Measurements from ENCODE around the gene PIN4. TPM values are rescaled to one million over a fixed set of nuclear protein-coding genes. Genes with fewer than 3 reads are reported as not detected.
"Not testable (repeated sequence)": the region's sequence is repeated elsewhere in the genome, so short reads cannot be mapped to it uniquely, and the experiment has no call there.

PIN4 gene
- total RNA-seq: 14.2 and 27.5 TPM in 2 replicates

DNA sequence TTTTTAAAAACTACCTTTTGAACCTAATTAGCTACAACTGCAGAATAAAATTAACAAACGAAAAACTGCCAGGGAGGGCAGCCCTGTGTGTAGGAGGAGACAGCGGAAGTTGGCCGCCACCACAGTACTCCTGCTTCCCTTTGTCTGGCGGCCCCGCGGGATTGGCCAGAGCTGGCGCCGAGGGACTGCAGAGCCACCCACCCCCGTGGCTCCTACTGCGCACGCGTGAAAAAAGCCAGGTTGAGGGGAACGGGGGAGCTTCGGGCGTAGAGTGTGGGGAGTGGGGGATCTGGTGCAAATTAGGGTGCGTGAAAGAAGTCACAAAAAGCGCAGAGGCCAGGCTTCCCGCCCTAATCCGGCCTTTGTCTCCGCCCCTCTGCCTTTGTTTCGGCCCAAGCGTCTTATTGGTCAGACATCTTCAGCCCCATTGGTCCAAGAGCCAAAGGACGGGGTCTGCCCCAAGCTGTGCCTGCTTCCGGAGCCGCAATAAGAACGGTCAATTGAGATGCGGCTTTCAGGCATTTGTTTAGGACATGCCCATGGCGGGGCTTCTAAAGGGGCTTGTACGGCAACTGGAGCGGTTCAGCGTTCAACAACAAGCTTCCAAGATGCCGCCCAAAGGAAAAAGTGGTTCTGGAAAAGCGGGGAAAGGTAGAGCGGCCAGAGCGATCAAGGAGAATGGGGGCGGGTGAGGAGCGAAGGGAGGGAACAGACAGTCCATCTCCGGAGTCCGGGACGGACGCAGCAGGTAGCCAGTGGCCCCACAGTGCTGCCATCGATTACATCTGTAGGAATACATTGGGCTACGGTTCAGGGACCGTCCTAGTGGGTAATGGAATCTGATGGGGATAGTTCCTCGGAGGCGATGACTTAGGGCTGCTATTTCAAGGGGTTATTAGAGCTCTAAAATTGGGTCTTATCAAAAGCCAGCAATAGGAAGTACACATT lies at the start of gene PIN4:
Gene PIN4 (plus strand): TSS at position 580 of the 948 bp plus-strand sequence. CDS start 29 bp downstream, at position 609.
- peak; percentile 84 for DNase-seq (ENCODE audit: low read depth, low spot score)

DNA sequence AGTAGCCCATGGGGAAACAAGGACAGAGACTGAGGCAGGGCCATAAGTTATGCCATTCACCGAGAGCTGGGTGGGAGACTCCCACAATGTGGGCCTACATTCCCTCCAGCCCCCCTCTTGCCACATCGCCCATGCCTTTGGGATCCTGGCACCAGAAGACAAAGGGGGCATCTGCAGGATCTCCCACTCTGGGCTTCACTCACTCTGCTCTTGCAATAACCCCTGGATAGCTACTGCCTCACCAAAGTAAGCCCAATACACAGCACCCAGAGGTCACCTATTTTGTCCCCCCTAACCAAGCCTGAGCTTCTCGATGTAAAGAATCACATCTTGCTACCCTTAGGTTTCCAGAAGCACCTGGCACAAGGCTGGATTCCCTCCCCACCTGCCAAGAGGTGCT lies 49.1 kb upstream of the PIN4 start:
- DNase-seq (ENCODE audit: low read depth, low spot score): no peak

DNA sequence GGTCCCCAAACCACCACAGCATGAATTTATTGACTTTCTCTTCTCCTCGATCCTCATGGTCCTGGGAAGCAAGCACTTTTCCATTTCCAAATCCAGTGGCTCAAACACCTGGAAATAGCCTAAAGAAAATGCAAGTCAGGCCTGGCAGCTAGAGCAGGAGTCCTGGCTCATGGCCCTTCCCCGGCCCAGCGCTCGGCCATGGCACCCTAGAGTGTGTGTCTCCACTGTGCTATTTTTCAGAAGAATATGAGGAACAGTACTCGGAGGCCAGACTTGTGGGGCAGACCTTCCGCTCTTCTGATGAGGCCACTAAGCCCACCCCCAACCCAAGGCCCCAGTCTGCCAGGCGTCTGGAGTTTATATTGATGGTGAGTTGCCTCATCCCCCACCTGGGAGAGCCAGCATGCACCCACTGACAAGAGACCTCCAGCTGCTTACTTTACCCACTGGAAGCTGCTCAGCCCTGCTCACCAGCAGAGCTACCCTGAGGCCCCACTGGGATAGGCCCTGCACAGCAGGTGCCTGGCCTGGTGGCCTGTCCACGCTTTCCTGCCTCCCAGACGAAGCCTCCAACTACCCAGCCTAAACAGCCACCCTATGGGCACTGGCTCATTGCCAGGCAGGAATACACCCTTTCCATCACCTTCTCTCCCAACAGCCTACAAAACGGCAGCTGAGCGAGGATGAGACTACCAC lies 47.6 kb upstream of the PIN4 start:
- no peak for DNase-seq (ENCODE audit: low read depth, low spot score)

DNA sequence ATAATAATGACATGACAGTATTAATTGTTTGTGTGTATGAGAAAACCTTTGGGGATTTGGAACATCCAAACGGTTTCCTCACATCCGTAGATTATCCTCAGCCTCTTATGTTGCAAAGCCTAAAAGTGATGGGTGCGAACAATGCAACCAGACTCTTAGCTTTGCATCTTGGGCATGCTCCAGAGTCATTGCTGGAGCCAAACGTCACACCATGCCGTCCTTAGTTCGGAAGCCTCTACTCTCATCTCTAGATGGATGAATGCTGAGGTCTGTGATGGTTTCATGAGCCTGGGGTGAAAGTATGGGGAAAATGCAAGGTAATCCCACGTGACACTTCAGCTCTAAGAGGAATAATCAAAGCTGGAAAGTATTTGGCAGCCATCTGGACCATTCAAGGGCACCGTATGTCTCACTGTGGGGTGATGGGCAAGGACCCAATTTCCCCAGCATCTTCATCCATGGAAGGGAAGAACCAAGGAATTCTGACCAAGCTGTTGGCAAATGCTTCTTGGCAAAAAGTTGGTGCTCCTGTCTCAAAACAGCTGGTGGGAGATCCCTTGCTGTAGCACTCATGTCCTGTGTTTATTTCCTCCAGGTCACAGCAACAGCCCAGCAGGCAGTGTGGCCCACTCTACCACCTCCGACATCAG lies 43.6 kb upstream of the PIN4 start:
- no peak for DNase-seq (ENCODE audit: low read depth, low spot score)

DNA sequence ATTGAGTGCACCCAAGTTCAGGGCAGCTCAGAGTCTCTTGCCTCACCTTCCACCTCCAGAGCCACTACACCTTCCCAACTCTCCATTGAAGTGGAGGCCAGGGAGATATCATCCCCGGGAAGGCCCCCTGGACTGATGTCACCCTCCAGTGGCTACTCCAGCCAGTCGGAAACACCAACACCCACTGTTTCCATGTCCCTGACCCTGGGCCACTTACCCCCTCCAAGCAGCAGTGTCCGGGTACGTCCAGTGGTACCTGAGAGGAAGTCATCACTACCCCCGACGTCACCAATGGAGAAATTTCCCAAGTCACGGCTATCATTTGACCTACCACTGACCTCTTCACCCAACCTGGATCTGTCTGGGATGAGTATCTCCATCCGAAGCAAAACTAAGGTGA lies 42.0 kb upstream of the PIN4 start:
- no peak for DNase-seq (ENCODE audit: low read depth, low spot score)

DNA sequence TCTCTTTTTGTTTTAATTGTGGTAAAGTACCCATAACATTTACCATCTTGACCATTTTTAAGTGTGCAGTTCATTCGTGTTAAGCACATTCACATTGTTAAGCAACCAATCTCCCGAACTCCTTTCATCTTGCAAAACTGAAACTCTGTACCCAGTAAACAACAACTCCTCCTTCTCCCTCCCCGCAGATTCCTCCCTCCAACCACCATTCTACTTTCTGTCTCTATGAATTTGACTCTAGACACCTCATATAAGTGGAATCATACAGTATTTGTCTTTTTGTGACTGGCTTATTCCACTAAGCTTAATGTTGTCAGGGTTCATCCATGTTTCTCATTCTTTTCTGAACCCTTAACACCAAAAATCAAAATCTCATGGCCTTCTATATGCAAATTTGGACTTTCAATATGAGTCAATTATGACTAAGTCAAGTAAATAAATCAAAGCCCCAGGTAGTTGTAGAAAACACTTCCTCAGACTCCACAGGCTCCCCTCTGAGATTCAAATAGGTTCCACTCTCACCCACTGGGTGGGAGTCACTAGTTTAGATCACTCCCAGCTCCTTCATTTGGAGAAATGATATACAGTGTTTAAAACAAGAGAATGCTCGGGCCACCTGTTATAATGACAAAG lies 40.1 kb upstream of the PIN4 start:
- no peak for DNase-seq (ENCODE audit: low read depth, low spot score)

DNA sequence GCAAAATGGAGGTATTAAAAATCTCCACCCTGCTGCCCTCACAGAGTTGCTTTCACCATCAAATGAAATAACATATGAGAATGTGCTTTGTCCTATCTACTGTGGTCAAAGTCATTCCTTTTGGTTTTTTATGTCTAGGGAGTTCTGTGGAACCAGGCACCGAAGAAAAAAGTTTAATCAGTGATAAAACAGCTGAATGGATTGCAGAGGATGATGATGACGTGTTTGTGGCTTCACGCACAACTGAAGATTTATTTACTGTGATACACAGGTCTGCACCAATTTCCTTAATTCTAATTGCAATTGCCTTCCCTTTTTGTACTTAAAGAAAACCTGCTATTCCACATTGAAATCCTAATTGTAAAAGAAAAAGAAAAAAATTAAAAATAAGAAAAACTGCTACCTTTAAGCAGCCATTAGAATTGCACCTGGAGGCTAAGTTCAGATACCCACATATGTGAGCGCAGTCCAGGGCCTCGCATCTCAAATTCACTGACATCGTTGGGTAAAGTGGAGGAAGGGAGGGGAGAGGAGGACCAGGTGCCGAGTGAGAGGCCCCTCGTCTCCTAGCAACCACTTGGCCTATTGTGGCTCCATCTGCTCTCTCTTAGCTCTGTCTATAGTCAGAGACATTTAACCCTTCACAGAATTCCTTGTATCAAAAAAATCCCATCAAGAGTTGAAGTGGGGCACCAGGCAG lies 39.3 kb upstream of the PIN4 start:
- no peak for DNase-seq (ENCODE audit: low read depth, low spot score)

DNA sequence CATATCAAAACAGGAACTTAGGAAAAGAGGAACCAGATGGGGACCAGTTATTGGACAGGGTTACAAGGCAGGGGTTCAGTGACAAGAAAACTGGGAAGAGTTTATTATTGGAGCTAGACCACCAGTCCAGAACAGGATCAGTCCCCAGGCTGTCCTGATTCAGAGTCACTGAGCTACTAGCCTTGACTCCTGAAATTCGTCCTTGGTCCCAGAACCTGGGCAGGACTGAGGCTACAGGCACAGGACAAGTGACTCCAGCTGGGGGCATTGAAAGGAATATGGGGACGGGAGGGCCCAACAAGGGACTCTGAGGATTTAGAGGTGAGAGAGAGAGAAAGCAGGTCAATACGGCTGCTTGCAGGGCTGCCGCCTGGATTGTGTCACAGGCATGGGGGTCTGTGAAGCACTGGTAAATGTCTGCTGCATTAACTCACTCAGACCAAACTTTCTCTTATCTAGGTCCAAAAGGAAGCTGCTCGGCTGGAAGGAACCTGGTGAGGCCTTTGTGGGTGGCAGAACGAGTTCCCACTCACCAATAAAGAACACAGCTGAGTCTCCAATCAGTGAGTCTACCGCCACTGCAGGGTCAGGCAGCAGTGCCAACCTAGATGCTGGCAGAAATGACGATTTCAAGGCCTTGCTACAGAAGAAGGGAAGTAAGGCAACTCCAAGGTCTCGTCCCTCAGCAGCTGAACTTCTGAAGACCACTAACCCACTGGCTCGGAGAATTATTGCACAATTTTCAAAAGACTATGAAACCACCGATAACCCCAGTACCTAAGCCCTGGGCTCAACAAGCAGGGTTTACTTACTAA lies 38.6 kb upstream of the PIN4 start:
- no peak for DNase-seq (ENCODE audit: low read depth, low spot score)

DNA sequence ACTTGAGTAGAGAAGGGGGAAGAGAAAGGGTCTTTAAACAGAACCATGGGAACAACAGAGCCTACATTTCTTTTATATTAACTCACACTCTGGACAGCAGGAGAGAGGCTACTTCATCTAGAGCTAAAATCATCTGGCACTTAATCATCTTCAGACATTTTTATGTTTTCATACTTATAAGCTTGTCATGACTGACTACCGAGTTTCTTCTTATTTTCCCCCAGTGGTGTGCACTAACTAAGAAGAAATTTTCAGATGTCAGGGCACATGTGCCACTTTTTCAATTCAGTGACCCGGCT lies 38.0 kb upstream of the PIN4 start:
- DNase-seq (ENCODE audit: low read depth, low spot score): no peak

DNA sequence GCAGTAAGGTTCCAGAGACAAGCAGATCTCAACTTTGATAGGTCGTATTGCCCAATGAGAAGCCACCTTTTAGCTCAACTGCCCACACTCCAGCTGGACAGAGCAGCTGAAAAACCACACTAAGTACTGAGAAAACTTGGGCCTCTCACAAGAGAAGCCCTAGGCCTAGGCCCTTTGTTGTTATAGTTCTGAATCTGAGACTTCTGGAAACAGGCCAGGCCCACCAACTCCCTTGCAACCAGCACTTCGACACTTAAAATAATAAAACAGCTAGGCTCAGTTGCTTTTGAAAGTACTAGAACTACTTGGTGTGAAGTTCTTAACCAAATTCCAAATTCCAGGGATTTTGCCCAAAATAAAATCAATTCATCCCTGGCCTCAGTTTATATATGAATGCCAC lies 36.4 kb upstream of the PIN4 start:
- DNase-seq (ENCODE audit: low read depth, low spot score): no peak

DNA sequence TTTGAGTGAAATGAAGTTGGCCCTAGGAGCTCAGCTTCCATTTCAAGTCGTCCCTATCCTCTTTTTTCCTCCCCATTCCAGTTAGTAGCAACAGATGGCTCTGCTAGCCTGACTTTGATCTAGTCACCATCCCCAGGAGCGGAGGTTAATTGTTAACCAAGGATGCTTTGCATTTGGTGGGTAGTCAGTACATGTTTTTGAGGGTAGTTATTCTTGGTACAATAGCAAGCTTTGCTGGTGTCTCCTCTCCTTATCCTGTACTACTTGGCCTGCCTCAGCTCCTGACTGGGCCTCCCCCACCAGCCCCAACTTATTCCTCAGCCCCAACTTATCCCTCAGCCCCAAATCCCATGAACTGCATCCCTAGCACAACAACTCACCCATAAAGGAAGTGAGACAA lies 35.0 kb upstream of the PIN4 start:
- DNase-seq (ENCODE audit: low read depth, low spot score): no peak

DNA sequence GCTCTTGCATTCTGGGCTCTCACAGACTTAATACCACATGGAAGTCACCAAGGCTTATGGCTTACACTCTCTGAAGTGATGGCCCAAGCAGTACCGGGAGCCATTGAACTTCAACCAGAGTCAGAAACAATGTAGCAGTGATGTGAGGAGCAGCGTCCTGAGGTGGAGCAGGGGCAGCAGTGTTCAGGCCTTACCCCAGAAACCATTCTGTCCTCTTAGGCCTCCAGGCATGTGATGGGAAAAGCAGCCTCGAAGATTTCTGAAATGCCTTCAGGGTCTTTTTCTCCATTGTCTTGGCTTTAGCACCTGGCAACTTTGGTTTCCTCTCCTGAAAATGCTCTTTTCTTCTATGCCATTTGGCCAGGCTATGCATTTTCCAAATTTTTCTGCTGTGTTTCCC lies 22.8 kb upstream of the PIN4 start:
- DNase-seq (ENCODE audit: low read depth, low spot score): no peak

DNA sequence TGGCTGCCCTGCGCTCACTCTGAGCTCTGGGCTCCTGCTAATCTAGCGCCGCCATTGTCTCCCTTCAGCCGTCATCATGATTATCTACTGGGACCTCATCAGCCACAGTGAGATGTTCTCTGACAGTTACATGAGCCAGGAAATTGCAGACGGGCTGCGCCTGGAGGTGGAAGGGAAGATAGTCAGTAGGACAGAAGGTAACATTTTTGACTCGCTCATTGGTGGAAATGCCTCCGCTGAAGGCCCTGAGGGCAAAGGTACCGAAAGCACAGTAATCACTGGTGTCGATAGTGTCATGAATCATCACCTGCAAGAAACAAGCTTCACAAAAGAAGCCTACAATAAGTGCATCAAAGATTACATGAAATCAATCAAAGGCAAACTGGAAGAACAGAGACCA lies 21.8 kb upstream of the PIN4 start:
- DNase-seq (ENCODE audit: low read depth, low spot score): no peak

DNA sequence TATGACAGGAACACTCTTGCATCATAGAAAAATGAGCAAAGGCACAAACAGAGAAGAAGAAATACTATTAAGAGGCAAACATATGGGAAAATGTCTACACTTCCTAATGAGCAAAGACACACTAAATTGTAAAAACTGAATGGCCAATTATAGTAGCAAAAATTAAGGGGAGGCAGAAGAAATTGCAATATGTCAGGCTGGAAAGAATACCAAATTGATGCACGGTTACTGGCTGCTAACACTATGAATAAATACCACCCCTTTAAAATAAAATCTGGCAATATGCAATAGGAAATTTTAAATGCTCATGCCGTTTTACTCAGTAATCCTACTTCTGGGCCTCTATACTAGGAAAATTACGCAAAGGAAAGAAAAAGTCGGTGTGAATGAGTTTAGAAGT lies 16.0 kb upstream of the PIN4 start:
- DNase-seq (ENCODE audit: low read depth, low spot score): no peak

DNA sequence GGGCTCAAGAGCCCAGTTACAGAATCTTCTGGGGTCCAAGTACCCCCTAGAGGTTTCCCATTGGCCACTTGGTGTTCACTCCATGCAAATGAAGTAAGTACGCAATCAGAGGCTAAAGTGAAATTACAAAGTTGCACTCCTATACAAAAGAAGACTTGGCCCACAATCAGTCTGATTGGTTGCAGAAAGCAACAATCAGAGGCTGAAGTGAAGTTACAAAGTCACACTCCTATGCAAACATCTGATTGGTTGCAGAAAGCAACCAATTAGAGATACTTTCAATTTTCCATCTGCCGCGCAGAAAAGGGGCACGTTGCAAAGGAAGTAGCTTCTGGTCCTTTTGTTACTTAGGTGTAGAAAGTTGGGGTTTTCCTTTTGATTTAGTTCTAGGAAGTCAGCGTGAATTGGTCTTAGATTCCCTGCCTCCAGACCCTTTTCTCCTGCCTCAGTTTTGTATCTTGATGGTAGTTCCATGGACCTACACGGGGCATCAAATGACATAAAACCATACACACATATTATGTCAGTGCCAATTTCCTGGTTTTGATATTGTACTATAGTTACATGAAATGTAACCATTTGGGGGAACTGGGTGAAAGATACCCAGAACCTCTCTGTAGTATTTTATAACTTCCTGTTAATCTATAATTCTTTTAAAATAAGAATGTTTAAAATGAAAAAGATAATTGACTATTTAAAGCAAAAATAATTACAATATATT lies 12.4 kb upstream of the PIN4 start:
- DNase-seq (ENCODE audit: low read depth, low spot score): no peak

DNA sequence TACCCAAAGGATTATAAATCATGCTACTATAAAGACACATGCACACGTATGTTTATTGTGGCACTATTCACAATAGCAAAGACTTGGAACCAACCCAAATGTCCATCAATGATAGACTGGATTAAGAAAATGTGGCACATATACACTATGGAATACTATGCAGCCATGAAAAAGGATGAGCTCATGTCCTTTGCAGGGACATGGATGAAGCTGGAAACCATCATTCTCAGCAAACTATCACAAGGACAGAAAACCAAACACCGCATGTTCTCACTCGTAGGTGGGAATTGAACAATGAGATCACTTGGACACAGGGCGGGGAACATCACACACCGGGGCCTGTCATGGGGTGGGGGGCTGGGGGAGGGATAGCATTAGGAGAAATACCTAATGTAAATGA lies 5.3 kb upstream of the PIN4 start:
- DNase-seq (ENCODE audit: low read depth, low spot score): not testable (repeated sequence)

DNA sequence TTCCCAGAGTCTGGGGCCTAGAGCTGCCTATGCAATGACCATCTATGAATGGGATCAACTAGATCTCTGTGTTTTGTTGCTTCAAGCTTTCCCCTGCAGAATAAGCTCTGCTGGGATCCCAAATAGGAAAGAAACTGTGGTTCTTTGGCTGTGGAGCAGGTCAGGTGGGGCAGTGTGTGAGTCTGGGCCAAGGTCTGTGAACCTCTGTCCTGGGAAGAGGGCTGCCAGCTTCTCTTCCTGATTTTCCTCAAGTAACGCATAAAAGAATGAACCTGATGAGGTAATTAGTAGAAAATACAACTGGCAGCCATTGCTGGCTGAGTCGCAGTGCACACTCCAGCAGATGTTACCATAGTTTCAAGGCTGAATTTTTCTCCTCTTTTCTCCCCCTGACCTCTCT lies 4.6 kb upstream of the PIN4 start:
- no peak for DNase-seq (ENCODE audit: low read depth, low spot score)

DNA sequence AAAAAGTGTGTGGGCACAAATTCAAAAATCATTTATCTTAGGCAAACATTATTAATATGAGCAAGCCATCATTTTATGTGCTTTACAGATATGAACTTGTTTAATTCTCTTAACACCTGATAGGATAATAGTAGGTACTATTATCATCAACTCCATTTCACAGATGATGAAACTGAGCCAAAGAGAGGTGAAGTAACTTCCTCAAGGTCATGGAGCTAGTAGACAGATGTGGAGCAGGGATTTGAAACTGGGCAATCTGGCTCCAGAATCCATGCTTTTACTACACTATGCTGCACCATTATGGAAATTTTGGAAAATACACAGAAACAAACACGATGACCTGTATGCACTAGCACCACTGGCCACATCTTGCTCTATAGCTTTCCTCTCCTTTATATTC lies 1.0 kb upstream of the PIN4 start:
- DNase-seq (ENCODE audit: low read depth, low spot score): no peak

DNA sequence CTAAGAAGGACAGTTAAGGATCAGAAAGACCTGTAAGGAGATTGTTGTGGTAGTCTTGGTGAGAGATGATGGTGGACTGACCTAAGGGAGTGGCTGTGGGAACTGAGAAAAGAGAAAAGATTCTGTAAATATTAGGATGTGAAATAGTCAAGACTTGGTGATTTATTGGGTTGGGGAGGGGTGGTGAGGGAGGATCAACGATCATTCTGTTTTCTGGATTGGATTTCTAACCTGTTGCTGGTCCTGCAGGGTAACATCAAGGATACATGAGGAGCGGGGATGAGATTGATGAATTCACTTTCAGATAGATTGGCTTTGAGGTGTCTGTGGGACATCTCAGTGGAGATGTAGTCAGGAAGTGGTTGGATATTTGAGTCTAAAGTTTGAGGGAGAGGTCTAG lies 1.4 kb downstream of the PIN4 start:
- DNase-seq (ENCODE audit: low read depth, low spot score): no peak

Data from pulmonary artery endothelial cell (primary cell).